ELF-1 (cell line): ENCODE results near the gene PANX3.
A peak's percentile ranks its signal among the peaks of the same experiment; 100 is the strongest.
"Not testable (repeated sequence)": the region's sequence is repeated elsewhere in the genome, so short reads cannot be mapped to it uniquely, and the experiment has no call there.

Source experiments
- DNase-seq: peaks from one replicate; pipeline ENCODE4 v3.0.0-alpha.2; 2016; ENCODE audit warnings: low read depth, low spot score

The PANX3 gene

DNA sequence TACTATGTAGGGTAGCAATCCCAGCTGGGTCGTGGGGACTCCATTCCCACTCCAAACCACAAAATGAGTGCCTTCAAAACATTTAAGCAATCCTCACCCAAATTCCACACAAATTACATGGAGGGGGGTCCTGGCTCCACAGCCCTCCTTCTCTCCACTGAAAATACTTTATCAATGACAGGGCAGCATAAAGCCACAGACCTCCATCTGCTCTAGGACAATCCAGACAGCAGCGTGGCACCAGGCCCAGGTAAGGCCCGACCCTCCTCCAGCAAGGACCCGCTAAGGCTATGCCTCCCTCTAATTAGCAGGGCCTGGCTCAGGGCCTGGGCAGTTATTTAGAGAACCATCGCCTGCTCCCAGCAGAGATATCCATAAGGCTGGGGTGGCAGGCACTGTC, at the start of gene PANX3:
TSS of gene PANX3 (plus strand) at position 365 of the 400 bp plus-strand sequence. CDS start 129 bp downstream, outside the sequence.
- no peak for DNase-seq

GRCh38 chr11:124569697-124570096, 41.5 kb upstream of the PANX3 start, which contains the start of gene OR8A1:
TSS of gene OR8A1 (plus strand) at chr11:124569997. CDS start at chr11:124570120, 123 bp downstream.
- DNase-seq = no peak

DNA sequence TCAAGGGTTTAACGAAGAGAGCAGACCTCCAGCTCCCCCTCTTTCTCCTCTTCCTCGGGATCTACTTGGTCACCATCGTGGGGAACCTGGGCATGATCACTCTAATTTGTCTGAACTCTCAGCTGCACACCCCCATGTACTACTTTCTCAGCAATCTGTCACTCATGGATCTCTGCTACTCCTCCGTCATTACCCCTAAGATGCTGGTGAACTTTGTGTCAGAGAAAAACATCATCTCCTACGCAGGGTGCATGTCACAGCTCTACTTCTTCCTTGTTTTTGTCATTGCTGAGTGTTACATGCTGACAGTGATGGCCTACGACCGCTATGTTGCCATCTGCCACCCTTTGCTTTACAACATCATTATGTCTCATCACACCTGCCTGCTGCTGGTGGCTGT, 41.1 kb upstream of the PANX3 start:
- no peak for DNase-seq

- DNase-seq = no peak
Measured at GRCh38 chr11:124577716-124578427, 33.4 kb upstream of the PANX3 start.

DNA sequence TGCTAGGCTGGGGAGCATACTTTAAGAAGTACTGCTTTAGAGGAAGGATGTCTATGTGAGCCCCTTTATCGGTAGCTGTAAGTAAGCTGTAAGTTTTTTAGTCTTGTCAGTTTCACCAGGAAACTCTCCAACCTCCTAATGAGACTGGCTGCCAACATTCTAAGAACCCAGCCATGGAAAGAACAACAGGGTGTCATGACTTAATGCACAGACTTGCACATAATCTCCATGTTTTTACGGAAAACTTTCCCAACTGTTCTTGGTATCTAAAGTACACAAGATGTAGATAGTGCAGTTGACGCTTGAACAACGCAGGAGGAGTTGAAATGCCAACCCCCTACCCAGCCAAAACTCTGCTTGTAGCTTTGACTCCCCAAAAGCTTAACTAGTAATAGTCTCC, 32.5 kb upstream of the PANX3 start:
- no peak for DNase-seq

- DNase-seq = no peak
Measured at GRCh38 chr11:124581817-124582216, 29.4 kb upstream of the PANX3 start.

- DNase-seq = no peak
Measured at GRCh38 chr11:124582565-124582964, 28.7 kb upstream of the PANX3 start.

DNA sequence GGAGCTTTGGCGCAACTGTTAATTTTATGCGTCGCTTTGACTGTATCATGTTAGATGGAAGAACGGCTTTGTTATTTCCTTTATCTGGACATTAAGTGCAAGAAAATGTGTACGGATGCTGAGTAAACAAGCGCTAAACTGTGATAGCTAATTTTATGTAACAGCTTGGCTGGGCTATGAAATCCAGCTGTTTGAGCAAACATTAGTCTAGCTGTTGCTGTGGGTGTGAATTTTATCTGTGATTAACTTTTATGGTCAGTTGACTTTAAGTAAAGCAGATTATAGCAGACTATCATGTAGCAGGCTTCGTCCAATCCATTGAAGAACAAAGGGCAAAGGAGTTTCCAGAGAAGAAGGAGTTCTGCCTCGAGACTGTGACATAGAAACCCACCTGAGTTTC, 27.4 kb upstream of the PANX3 start:
- no peak for DNase-seq

DNA sequence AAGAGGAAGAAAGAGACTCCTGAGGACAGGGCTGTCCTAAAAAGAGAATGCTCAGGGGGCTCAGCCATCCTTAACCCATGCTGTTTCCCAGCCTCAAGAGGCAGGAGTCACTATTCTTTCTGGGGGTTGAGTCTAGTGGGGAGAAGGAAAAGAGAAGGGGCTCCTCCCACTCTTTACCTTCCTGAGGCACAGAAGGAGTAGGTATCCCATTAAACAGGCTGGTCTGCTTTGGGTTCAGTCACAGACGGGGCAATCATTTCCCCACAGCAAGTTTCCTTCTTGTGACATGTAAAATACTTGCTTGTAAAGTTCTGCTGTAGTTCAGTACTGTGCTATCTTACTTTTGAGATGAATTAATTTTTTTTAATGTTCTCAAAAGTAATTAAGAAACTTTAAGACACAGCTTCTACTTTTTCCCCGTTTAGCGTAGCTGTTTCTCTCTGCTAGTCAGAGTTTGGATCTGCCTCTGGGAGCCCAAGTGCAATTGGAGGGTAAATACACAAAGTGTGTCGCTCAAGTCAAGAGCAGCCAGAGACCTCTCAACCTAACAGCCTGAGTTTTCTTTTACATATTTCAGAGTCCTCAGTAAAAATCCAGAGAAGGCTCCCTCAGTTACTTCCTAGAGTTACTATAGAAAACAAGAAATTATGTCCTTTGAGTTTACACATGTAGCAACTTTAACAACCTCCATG, 26.4 kb upstream of the PANX3 start:
- DNase-seq = no peak

DNA sequence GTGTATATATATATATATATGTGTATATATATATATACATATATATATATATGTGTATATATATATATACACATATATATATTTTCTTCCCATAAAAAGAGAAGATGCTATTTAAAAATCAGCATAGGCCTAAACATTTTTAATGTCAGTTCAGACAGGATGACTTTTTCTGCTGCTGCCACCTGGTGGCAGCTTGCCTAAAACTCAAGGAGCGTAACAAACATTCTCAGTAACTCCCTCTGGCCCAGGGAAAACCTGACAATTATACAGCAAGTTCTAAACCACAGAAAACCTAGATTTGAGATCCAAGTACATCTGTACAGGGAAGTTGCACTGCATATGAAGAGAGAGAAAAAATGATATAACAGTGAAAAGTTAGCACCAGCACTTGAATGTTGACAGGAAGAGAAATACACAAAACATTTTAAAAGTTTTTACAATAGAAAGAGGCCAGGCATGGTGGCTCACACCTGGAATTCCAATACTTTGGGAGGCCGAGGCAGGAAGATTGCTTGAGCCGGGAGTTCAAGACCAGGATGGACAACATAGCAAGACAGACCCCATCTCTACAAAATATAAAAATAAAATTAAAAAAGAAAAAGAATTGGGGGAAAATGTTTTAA, 24.9 kb upstream of the PANX3 start:
- DNase-seq = peak; percentile 59

DNA sequence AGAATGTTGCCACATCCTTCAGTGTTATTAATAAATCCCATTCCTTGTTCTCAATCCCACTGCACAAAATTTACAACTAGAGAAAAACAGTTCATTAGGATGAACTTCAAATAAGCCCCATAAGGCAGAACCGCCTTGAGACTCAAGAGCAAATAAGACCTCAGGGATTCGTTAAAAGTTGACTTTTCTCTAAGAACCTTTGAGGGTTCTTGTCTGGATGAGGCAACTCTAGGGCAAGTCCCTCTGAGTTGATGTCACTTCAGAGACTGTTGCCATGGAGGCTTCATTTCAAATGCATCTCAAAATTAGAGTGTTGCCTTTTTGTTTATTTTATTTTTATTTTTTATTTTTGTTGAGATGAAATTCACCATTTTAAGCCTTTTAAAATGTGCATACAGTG, 19.8 kb upstream of the PANX3 start:
- no peak for DNase-seq

GRCh38 chr11:124592627-124593026, 18.6 kb upstream of the PANX3 start:
- no peak for DNase-seq

- DNase-seq = no peak
Measured at GRCh38 chr11:124595302-124595701, 15.9 kb upstream of the PANX3 start.

- DNase-seq = no peak
Measured at GRCh38 chr11:124597626-124598025, 13.6 kb upstream of the PANX3 start.

- DNase-seq = no peak
Measured at GRCh38 chr11:124600621-124601320, 10.5 kb upstream of the PANX3 start.

- no peak for DNase-seq
Measured at GRCh38 chr11:124602193-124602592, 9.0 kb upstream of the PANX3 start.

- not testable (repeated sequence) for DNase-seq
Measured at GRCh38 chr11:124602723-124603122, 8.5 kb upstream of the PANX3 start.

DNA sequence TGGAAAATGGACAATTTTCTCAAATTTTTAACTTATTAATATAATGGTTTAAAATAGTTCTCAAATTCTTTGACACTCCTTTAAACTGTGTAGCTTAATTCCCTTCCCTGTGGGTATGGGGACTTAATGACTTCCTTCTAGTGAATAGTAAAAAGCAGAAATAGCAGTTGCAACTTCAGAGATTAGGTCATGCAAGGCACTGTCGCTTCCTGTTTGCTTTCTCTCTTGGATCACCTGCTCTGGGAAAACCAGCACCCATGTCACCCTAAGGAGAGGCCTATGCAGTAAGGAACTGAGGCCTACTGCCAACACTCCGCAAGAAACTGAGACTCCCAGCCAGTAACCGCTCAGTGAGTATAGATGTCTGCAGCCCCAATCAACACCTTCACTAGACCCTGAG, 5.5 kb upstream of the PANX3 start:
- no peak for DNase-seq

DNA sequence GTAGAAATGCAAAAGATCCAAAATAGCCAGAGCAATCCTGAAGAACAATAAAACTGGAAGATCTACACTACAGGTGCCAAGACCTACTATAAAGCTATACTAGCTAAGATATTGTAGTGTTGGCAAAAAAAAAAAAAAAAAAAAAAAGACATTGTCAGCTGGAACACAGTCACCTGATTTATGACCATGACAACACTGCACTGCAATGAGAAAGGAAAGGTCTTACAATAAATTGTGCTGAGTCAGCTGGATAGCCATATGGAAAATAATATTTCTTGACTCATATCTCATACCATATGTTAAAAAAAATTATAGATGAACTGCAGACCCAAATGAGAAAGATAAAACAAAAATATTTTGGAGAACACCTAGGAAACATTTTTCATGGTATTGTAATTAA, 3.1 kb upstream of the PANX3 start:
- no peak for DNase-seq

- DNase-seq = no peak
Measured at GRCh38 chr11:124610295-124610694, 933 bp upstream of the PANX3 start.

DNA sequence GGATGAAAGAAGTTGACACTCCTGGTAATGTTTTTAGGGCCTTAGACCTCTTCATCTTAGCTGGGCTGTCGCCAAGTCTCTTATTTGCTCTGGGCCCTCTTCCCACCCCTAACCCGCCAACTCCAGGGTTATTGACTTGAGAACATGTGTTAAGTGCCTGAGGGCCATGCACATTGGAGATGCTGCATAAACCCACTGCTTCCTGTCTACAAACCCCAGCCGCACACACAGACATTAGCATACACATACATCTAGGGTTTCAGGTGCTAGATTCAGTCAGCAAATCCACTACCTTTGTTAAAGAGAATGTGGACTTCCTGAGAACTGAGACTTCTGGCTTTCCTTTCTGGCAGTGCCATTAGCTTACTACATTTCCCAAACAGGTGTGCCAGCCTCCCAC, 817 bp downstream of the PANX3 start:
- no peak for DNase-seq

DNA sequence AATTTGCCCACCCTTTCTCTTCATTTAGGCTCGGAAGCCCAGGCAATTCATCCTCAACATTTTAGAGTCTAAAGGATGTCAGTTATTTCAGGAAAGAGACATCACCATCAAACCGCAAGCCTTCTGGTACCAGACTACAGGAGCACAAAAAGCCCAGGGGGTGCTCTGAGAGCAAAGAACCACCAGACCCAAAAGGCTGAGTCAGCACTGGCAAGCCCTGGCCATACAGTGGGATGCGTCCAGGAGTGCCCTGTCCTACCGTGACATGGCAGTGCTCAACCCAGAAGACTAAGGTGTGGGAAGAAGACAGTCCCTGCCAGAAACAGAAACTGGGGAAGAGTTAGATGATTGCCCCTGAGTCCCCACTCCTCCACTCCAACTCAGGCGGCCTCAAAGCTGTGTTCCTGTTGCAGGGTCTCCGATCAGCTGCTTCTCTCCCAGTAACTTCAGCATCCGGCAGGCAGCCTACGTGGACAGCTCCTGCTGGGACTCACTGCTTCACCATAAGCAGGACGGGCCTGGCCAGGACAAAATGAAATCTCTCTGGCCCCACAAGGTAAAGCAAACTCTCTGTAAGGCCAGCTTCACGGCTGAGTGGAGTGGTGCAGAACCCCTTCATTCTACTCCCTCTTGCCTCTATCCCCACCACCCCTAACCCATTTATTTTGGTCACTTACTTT, 1.5 kb downstream of the PANX3 start:
- peak; percentile 48 for DNase-seq
